ENCODE results near the gene TMEFF2.

DNA sequence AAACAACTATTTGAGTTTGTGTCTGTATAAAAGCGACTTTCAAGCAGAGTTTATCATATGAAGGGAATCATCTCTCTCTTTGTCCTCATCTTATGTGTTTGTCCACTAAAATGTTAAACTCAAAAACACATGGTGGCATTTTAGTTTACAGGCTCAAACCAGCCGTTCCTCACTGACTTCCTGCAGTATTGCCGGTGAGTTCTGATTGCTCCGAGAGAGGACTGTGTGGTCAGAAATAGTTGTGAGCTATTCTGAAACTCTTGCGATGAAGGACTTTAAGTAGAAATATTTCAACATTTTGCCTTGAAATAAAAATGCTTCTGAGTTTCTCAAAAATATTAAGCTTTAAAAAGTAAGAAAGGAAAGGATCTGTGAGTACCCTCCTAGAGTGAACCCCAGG lies 184.7 kb downstream of the TMEFF2 start:
- TF ChIP-seq, protein P1, sequence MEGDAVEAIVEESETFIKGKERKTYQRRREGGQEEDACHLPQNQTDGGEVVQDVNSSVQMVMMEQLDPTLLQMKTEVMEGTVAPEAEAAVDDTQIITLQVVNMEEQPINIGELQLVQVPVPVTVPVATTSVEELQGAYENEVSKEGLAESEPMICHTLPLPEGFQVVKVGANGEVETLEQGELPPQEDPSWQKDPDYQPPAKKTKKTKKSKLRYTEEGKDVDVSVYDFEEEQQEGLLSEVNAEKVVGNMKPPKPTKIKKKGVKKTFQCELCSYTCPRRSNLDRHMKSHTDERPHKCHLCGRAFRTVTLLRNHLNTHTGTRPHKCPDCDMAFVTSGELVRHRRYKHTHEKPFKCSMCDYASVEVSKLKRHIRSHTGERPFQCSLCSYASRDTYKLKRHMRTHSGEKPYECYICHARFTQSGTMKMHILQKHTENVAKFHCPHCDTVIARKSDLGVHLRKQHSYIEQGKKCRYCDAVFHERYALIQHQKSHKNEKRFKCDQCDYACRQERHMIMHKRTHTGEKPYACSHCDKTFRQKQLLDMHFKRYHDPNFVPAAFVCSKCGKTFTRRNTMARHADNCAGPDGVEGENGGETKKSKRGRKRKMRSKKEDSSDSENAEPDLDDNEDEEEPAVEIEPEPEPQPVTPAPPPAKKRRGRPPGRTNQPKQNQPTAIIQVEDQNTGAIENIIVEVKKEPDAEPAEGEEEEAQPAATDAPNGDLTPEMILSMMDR (conservative IDR thresholded peaks at IDR 0.05; ENCODE audit: low read length), result no peak
- no peak for TF ChIP-seq EZH2phosphoT487 (IDR thresholded peaks at IDR 0.05; ENCODE audit: borderline replicate concordance)

All from Loucy (cell line).